ENCODE data around the gene FRMD4B. TPM values are rescaled to one million over a fixed set of nuclear protein-coding genes. Genes with fewer than 3 reads are reported as not detected.

The FRMD4B gene
- total and polyA plus RNA-seq, 7 donors: 8.2 to 21.5 (median 13.2) TPM

DNA sequence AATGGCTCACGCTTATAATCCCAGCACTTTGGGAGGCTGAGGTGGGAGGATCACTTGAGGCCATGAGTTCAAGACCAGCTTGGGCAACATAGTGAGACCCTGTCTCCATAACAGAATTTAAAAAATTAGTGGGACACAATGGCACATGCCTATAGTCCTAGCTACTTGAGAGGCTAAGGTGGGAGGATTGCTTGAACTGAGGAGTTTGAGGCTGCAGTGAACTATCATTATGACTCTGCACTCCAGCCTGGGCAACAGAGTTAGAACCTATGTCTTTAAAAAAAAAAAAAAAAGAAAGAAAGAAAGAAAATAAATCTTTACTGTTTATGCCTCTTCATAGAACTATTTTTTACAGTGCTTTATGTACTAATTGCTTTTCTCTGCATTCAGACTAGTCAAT, 178.9 kb downstream of the FRMD4B start:
- TF ChIP-seq POLR2AphosphoS5 (IDR thresholded peaks at IDR 0.05): no peak
- no peak for TF ChIP-seq EP300 (IDR thresholded peaks at IDR 0.05)
- no peak for TF ChIP-seq POLR2A (IDR thresholded peaks at IDR 0.05)
- TF ChIP-seq, protein P1, sequence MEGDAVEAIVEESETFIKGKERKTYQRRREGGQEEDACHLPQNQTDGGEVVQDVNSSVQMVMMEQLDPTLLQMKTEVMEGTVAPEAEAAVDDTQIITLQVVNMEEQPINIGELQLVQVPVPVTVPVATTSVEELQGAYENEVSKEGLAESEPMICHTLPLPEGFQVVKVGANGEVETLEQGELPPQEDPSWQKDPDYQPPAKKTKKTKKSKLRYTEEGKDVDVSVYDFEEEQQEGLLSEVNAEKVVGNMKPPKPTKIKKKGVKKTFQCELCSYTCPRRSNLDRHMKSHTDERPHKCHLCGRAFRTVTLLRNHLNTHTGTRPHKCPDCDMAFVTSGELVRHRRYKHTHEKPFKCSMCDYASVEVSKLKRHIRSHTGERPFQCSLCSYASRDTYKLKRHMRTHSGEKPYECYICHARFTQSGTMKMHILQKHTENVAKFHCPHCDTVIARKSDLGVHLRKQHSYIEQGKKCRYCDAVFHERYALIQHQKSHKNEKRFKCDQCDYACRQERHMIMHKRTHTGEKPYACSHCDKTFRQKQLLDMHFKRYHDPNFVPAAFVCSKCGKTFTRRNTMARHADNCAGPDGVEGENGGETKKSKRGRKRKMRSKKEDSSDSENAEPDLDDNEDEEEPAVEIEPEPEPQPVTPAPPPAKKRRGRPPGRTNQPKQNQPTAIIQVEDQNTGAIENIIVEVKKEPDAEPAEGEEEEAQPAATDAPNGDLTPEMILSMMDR (IDR thresholded peaks at IDR 0.05): no peak
- intact Hi-C loops (cut with DNase I): no loop called here
- Histone ChIP-seq H3K27me3 (no peaks in the 10 kb centered on the region), H3K9me3 (no peaks in the 10 kb centered on the region), H3K27ac (no peak overlapping the region), H3K4me3 (no peak overlapping the region), H3K4me1 (no peaks in the 10 kb centered on the region), H3K36me3 (no peaks in the 10 kb centered on the region)
- 93 to 94% methylated on average over 1 of the region's 1 CpG for WGBS, 2 donors
- DNase-seq: no peak

DNA sequence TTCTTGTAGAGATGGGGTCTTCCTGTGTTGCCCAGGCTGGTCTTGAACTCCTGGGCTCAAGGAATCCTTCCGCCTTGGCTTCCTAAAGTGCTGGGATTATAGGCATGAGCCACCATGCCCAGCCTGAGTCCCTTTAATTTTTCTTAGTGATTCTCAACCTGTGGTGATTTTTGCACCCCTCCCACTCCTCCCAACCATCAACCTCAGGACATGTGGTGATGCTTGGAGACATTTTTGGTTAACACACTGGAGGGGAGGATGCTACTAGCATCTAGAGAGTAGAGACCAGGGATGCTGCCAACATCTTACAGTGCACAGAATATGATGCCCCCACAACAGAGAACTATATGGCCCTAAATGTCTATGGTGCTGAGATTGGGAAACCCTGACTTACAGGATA, 180.5 kb downstream of the FRMD4B start:
- Histone ChIP-seq H3K4me1 (no peaks in the 10 kb centered on the region), H3K27me3 (no peaks in the 10 kb centered on the region), H3K36me3 (no peaks in the 10 kb centered on the region), H3K4me3 (no peak overlapping the region), H3K27ac (no peak overlapping the region), H3K9me3 (no peaks in the 10 kb centered on the region)
- intact Hi-C loops (cut with DNase I): no loop called here
- TF ChIP-seq EP300 (IDR thresholded peaks at IDR 0.05): no peak
- TF ChIP-seq POLR2AphosphoS5 (IDR thresholded peaks at IDR 0.05): no peak
- TF ChIP-seq POLR2A (IDR thresholded peaks at IDR 0.05): no peak
- TF ChIP-seq, protein P1 (IDR thresholded peaks at IDR 0.05): no peak
- WGBS, 2 donors: 98% methylated on average over 1 of the region's 1 CpG
- no peak for DNase-seq

DNA sequence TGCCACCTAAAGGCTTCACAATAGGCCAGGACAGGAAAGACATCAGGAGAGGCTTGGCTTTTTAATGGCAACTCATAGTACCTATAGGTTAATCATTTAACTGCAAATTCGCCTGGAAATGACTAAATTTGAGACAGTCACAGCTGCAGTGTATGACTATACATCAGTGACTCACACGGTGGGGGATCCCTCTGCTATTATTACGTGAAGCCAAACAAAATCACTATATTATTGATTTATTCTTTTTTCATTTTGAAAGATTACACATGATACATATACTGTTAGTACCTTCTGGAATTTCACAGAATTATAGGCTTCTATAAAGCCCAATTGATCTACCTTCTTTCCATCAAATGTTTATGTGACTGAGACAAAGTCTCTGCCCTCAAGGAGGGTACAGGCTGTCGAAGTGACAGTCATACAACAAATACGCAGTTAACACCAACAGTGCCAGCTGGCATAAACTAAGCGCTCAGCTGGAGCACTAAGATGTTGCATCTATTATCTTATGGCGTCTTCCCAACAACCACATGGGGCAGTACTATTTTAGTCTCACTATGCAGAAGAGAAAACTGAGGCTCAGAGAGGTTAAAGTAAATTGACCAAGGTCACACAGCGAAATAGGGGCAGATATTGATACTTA, 181.5 kb downstream of the FRMD4B start:
- no peak for TF ChIP-seq POLR2AphosphoS5 (IDR thresholded peaks at IDR 0.05)
- no peak for TF ChIP-seq EP300 (IDR thresholded peaks at IDR 0.05)
- TF ChIP-seq, protein P1 (IDR thresholded peaks at IDR 0.05): no peak
- no peak for TF ChIP-seq POLR2A (IDR thresholded peaks at IDR 0.05)
- Histone ChIP-seq H3K27ac (no peak overlapping the region), H3K36me3 (no peaks in the 10 kb centered on the region), H3K9me3 (no peaks in the 10 kb centered on the region), H3K4me3 (no peak overlapping the region), H3K4me1 (no peaks in the 10 kb centered on the region), H3K27me3 (no peaks in the 10 kb centered on the region)
- intact Hi-C loops (cut with DNase I): no loop called here
- 35 to 72% methylated on average over 8 of the region's 8 CpGs for WGBS, 2 donors
- DNase-seq: no peak

DNA sequence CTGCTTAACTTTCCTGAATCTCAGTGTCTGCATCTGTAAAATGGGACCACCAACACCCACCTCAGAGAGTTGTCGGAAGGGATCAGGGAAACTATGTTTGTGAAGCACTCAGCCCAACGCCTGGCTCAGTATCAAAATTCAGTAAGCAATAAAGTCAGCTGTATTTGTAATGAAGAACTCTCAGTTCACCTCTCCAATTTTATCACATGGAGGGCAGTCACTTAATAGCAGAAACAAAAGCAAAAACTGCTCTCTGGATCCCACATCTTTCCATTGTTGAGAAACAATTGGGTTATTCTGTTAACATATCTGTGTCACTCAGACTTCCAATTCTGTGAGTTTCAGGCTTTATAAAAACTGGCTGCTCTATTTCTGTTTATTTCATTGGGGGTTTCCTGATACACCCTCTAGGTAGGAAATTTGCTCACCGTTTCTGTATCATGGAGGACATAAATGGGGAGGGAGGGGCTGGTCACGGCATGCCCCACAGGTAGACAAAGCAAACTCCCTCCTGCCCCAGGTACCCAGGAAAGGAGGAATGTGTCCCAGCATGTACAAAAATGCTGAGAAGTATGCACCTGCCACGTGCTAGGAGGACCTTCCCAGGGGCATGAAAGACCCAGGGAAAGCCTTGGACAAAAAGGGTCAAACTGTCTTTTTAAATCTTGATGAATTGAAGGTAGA, 182.1 kb downstream of the FRMD4B start:
- DNase-seq: no peak
- 16 to 66% methylated on average over 5 of the region's 5 CpGs for WGBS, 2 donors
- H3K36me3 ChIP-seq: no peaks in the 10 kb centered on the region
- no peak overlapping the region for H3K4me3 ChIP-seq
- H3K27ac ChIP-seq: no peak overlapping the region
- intact Hi-C loops (cut with DNase I): no loop called here
- TF ChIP-seq, protein P1 (IDR thresholded peaks at IDR 0.05): no peak
- TF ChIP-seq POLR2A (IDR thresholded peaks at IDR 0.05) (no peak), EP300 (IDR thresholded peaks at IDR 0.05) (no peak), POLR2AphosphoS5 (IDR thresholded peaks at IDR 0.05) (no peak)
- no peaks in the 10 kb centered on the region for H3K4me1 ChIP-seq
- no peaks in the 10 kb centered on the region for H3K27me3 ChIP-seq
- H3K9me3 ChIP-seq: no peaks in the 10 kb centered on the region
